Skeletal muscle satellite cell (primary cell): ENCODE measurements around the gene HNMT.

Experiments
- H3K27me3 ChIP-seq: 2 replicates; pipeline ENCODE4 v1.7.0; 2013; ENCODE audit warnings: low read length; ENCODE audit not compliant: control insufficient read depth, insufficient read depth
- H3K36me3 ChIP-seq: 2 replicates; pipeline ENCODE4 v1.7.0; 2013; ENCODE audit warnings: mild to moderate bottlenecking, control low read depth, low read length; ENCODE audit not compliant: insufficient read depth
- H3K4me1 ChIP-seq: 2 replicates; pipeline ENCODE4 v1.7.0; 2013; ENCODE audit warnings: low read length; ENCODE audit not compliant: control insufficient read depth, insufficient read depth
- H3K4me2 ChIP-seq: 2 replicates; pipeline ENCODE4 v1.7.0; 2013; ENCODE audit warnings: mild to moderate bottlenecking, low read length
- H3K4me3 ChIP-seq: 2 replicates; pipeline ENCODE4 v1.7.0; 2013; ENCODE audit warnings: low read length
- H3K9ac ChIP-seq: 2 replicates; pipeline ENCODE4 v1.7.0; 2013; ENCODE audit warnings: mild to moderate bottlenecking, low read depth, low read length, moderate library complexity
- H3K9me3 ChIP-seq: replicated peaks from 2 replicates; pipeline ENCODE4 v1.7.0; 2013; ENCODE audit warnings: mild to moderate bottlenecking, control low read depth, low read length

Gene HNMT

DNA sequence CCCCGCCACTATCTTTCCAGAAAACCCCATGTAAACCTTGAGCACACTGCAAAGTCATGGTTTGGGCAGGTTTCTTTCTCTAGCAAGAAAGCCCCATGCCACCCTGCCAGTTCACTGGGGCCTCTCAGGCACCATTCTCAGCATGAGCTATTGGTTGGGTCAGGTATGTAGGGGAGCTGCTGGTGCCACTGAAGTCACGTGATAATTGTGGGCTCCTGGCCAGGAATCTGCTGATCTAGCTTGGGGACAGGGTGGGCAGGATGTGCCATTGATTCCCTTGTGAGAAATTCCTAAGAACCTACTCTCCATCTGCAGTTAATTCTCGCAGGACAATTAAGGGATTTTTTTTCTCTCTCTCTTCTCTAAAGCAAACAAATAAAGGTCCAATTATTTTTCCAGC, 26.5 kb upstream of the HNMT start:
- no peaks in the 10 kb centered on the region for H3K36me3 ChIP-seq
- H3K4me2 ChIP-seq, result no peak overlapping the region
- H3K9me3 ChIP-seq, result no peaks in the 10 kb centered on the region
- no peaks in the 10 kb centered on the region for H3K4me1 ChIP-seq
- H3K27me3 ChIP-seq, result no peaks in the 10 kb centered on the region
- H3K4me3 ChIP-seq, result no peak overlapping the region
- no peak overlapping the region for H3K9ac ChIP-seq

- H3K4me1 ChIP-seq, result no peaks in the 10 kb centered on the region
- H3K4me2 ChIP-seq, result no peak overlapping the region
- no peaks in the 10 kb centered on the region for H3K36me3 ChIP-seq
- no peaks in the 10 kb centered on the region for H3K9me3 ChIP-seq
- H3K9ac ChIP-seq, result no peak overlapping the region
- H3K4me3 ChIP-seq, result no peak overlapping the region
- H3K27me3 ChIP-seq, result no peaks in the 10 kb centered on the region
These were observed 26.1 kb upstream of the HNMT start for GRCh38 chr2:137938204-137938603.

- no peak overlapping the region for H3K4me2 ChIP-seq
- H3K9ac ChIP-seq, result no peak overlapping the region
- no peaks in the 10 kb centered on the region for H3K36me3 ChIP-seq
- no peak overlapping the region for H3K4me3 ChIP-seq
- no peaks in the 10 kb centered on the region for H3K27me3 ChIP-seq
- no peaks in the 10 kb centered on the region for H3K9me3 ChIP-seq
- no peaks in the 10 kb centered on the region for H3K4me1 ChIP-seq
These were observed 25.2 kb upstream of the HNMT start for GRCh38 chr2:137939026-137939425.

GRCh38 chr2:137940154-137940553, 24.1 kb upstream of the HNMT start:
- Histone ChIP-seq H3K9ac (no peak overlapping the region), H3K36me3 (no peaks in the 10 kb centered on the region), H3K4me3 (no peak overlapping the region), H3K4me2 (no peak overlapping the region), H3K4me1 (no peaks in the 10 kb centered on the region), H3K9me3 (no peaks in the 10 kb centered on the region), H3K27me3 (no peaks in the 10 kb centered on the region)

DNA sequence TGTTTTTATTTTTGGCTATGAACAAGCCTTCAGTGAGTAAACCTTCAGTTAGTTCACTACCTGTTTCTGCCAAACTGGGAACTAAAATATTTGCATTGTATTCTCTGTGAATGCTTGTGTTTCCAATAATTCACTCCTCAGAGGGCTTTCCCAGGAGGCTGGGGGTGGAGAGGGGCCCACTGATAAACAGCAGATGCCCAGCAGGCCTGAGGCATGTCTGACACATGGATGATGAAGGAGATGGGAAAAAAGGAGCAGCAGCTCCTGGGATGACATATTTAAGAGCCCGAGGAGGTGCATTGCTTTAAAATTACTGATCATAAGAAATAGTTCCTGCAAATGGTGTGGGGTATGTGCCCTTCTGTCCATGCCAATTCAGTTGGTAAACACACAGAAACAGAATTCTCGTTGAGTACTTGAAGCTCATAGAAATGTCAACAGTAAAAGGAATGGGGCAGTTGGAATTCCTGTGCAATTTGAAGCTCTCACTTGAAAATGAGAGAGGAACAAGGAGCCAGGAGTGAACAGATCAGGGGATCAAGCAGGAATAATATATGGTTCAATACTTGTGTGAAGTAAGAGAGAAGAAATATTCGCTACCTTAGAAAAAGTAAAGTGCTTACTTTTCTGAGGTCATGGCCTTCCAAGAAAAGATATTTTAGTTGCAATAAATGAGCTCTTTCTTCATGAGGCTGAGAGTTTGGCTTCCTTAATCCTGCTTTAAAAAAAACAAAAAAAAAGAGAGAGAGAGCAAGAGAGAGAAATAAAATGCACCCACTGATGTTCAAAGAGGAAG, 22.0 kb upstream of the HNMT start:
- H3K4me2 ChIP-seq, result no peak overlapping the region
- no peaks in the 10 kb centered on the region for H3K9me3 ChIP-seq
- no peak overlapping the region for H3K9ac ChIP-seq
- H3K4me1 ChIP-seq, result no peaks in the 10 kb centered on the region
- H3K27me3 ChIP-seq, result no peaks in the 10 kb centered on the region
- no peaks in the 10 kb centered on the region for H3K36me3 ChIP-seq
- no peak overlapping the region for H3K4me3 ChIP-seq

GRCh38 chr2:137942833-137943677, 21.2 kb upstream of the HNMT start:
- Histone ChIP-seq H3K4me2 (no peak overlapping the region), H3K4me3 (no peak overlapping the region), H3K27me3 (no peaks in the 10 kb centered on the region), H3K9me3 (no peaks in the 10 kb centered on the region), H3K36me3 (no peaks in the 10 kb centered on the region), H3K9ac (no peak overlapping the region), H3K4me1 (no peaks in the 10 kb centered on the region)

GRCh38 chr2:137943678-137944347, 20.5 kb upstream of the HNMT start:
- no peak overlapping the region for H3K4me2 ChIP-seq

GRCh38 chr2:137944714-137945113, 19.6 kb upstream of the HNMT start:
- Histone ChIP-seq H3K27me3 (no peaks in the 10 kb centered on the region), H3K36me3 (no peaks in the 10 kb centered on the region), H3K4me1 (no peaks in the 10 kb centered on the region), H3K4me2 (no peak overlapping the region), H3K4me3 (no peak overlapping the region), H3K9ac (no peak overlapping the region), H3K9me3 (no peaks in the 10 kb centered on the region)

More at GRCh38 chr2:137943678-137944347, 20.5 kb upstream of the HNMT start:
- no peaks in the 10 kb centered on the region for H3K4me1 ChIP-seq
- no peak overlapping the region for H3K9ac ChIP-seq
- no peaks in the 10 kb centered on the region for H3K9me3 ChIP-seq
- H3K36me3 ChIP-seq, result no peaks in the 10 kb centered on the region
- H3K27me3 ChIP-seq, result no peaks in the 10 kb centered on the region
- H3K4me3 ChIP-seq, result no peak overlapping the region

DNA sequence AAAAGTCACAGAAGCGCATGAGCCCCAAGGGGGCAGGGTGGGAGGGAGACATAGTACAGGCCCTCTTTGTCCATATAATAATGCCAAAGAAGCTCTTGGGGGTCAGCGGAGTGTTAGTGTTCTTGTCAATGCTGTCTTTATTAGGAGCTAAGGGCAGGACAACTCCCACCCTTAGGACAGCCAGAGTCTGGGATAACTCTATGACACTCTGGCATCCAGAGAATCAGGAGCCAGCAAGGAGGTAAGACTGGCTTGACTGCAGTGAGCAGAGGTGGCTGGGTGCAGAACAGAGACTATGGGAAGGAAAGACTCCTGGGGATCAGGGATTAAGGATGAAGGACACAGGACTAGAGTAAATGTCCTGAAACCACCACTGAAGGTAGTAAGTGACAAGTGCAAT, 19.0 kb upstream of the HNMT start:
- Histone ChIP-seq H3K36me3 (no peaks in the 10 kb centered on the region), H3K27me3 (no peaks in the 10 kb centered on the region), H3K4me1 (no peaks in the 10 kb centered on the region), H3K9ac (no peak overlapping the region), H3K4me2 (no peak overlapping the region), H3K9me3 (no peaks in the 10 kb centered on the region), H3K4me3 (no peak overlapping the region)

GRCh38 chr2:137946227-137946626, 18.0 kb upstream of the HNMT start:
- Histone ChIP-seq H3K9me3 (no peaks in the 10 kb centered on the region), H3K4me1 (no peaks in the 10 kb centered on the region), H3K9ac (no peak overlapping the region), H3K27me3 (no peaks in the 10 kb centered on the region), H3K4me3 (no peak overlapping the region), H3K4me2 (no peak overlapping the region), H3K36me3 (no peaks in the 10 kb centered on the region)

GRCh38 chr2:137947032-137947727, 17.1 kb upstream of the HNMT start:
- peaks cover 9% of the 10 kb centered on the region for H3K4me1 ChIP-seq
- H3K36me3 ChIP-seq, result no peaks in the 10 kb centered on the region
- H3K4me2 ChIP-seq, result no peak overlapping the region
- no peaks in the 10 kb centered on the region for H3K9me3 ChIP-seq
- H3K9ac ChIP-seq, result no peak overlapping the region
- no peaks in the 10 kb centered on the region for H3K27me3 ChIP-seq
- no peak overlapping the region for H3K4me3 ChIP-seq
